NCI-H2196 (cell line): Measurements from ENCODE around the gene COL15A1.

Source experiments
- DNase-seq: peaks from one replicate; lab custom pipeline; 2025; ENCODE audit not compliant: unreplicated experiment; lab: John Stamatoyannopoulos, UW

The COL15A1 gene

DNA sequence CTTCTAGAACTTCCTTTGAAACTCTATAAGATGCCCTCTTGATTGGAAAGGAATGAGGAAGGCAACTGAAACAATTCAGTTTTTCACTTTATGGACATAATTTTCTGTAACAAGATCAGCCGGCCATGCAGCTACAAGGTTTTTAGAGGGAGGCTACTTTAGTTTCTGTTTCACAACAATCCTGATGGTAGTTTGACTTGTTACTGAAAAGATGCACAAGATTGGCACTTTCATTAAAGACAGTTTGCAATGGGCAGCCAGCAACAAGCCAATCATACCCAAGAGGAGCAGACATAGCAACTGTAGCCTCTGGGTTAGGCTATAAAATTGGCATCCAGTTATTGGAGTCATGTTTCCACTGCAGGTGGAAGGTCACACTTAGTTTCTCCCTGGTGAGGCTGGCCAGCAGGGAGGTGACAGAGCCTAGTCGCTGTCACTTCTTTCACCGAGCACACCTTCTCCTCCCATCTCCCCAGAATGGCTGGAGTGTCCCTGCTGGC lies 87.0 kb downstream of the COL15A1 start:
- DNase-seq, result no peak

DNA sequence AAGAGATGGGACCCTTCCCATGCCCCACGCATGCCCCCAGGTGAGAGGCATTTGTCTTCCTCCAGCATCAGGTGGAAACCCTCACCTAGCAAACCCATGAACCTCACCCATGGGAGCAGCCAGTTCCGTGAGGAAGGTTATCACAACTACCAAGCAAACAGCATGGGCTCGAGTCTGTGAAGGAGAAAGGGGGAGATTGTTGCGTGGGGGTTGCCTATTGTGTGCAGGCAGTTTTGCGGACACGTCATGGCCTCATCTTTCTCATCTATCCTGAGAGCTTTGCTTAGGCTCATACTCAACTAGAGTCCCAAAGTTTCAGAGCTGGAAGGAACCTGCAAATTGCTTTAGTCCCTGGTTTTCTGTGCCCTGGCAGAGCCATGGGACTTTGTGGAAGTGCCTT lies 87.6 kb downstream of the COL15A1 start:
- DNase-seq, result no peak

DNA sequence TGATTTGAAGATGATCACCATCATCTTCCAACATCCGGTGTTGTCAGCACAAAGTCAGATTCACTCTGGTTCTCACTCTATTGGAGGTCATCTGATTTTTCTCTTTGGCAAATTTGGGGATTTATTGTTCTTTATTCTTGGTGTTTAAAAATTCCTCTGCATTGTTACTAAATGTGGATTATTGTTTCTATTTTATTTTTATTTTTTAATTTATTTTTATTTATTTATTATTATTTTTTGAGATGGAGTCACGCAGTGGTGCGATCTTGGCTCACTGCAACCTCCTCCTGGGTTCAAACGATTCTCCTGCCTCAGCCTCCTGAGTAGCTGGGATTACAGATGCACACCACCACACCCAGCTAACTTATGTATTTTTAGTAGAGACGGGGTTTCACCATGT lies 88.3 kb downstream of the COL15A1 start:
- no peak for DNase-seq

DNA sequence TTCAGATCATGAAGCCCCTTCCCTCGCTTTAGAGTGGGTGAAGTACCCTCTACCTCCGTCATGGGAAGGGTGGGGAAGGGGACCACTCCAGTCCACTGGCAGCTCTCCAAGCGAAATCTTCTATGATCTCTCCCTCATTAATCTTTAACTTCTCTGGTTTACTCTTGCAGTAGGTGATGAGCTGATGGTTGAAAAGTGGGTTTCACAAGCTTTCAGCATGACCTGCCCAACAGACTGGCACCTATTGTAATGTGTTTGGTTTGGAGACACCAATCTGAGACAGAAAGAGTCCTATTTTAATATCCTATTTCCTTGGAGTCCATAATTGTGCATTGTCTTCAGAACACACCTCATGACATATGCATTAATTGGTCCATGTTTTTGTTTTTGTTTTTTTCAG lies 90.4 kb downstream of the COL15A1 start:
- DNase-seq, result no peak

GRCh38 chr9:99035313-99035712 lies 91.6 kb downstream of the COL15A1 start:
- no peak for DNase-seq

DNA sequence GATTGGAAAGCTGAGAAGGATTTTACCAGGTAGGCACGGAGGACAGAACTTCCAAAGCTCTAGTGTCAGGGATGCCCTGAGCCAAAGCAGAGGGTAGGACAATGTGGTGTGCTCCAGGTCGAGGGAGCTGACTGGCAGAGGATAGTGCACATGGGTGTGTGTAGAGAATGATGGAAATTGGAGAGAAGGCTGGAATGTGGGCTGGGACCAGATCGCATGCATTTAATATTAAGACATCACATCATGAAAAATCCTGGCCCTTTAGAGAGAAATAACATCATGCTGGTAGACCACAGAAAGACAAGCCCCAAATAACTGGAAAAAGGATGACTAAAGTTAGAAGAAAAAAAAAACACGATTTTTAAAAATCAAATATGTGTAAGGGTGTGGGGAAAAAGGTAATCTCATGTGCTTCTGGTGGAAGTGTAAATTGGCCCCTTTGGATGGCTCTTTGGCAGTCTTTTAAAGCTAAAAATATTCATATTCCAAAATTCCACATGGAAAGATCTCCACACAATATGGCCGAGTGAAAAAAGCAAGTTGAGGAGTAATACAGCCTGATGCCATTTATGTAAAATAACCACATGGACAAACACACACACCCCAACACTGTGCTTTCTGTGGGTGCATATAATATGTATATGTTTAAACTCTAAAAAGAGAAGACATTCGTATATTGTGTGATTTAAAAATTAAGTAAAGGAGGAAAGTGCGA lies 94.2 kb downstream of the COL15A1 start:
- no peak for DNase-seq

DNA sequence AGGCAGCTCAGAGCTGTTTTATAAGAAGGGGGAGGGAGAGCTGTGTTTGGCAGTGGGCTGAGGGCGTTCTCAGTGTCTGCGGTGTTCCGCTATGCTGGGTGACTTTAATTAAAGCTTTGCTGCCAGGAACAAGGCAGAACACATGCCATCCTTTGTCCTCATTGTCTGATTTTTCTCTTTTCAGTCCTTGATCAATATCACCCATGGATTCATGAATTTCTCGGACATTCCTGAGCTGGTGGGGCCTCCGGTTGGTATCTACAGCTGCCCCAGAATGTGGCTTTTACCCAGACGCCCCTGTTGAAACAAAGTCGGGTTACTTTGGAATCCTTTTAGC lies 94.7 kb downstream of the COL15A1 start:
- no peak for DNase-seq

GRCh38 chr9:99039505-99040182 lies 95.9 kb downstream of the COL15A1 start:
- DNase-seq, result no peak

DNA sequence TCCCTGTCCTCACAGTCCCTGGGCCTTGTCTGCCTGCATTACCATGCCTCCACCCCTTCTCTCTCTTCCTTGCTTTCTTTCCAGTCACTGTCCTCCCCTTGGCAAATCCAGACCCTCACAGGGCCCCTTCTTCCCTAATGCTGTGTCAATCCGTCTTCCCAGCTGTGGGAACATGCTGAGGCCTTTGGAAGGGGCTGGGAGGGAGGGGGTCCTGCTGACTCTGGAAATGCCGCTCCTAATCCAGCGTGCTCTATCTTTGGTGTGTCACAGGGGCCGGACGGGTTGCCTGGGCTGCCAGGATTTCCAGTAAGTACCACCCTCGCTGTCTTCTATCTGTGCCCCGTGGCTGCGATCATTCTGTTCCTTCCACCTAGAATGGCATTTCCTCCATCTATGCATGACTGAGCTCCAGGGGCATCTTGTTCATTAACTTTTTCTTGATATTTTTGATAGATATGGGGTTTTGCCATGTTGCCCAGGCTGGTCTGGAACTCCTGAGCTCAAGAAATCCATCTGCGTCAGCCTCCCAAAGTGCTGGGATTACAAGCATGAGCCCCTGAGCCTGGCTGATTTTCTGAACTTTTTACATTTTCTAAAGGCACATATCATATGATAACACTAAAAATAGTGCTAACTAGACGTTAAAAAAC lies 96.7 kb downstream of the COL15A1 start:
- DNase-seq, result no peak

DNA sequence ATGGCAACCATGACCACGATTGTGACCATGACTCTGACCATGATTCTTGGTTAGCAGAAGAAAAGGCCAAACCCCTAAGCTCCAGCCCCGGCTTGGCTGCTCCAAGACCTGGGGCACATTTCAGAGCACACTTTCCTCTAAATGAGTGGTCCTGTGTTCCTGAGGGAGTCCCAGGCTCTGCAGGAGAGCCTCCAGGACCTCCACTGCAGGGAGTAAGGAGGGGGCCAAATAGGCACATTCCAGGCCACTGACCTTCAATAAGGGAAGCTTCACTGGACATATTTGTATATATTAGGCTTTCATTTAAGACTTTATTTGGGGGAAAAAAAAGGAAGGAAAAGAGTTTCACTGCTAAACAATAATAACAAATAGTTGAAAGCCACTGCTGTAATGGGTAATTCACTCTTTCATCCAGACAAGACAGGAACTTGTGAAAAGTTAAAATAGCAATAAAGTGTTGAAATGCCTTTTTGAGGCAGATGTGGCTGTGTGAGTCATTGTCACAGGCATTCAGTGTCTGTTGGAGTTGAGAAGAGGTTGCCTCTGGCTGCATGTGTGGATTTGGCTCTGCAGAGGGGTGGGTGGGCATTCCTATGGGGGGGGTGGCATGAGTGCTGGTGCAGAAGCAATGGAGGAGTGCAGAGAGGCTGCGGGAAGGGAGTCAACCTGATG lies 97.3 kb downstream of the COL15A1 start:
- no peak for DNase-seq

DNA sequence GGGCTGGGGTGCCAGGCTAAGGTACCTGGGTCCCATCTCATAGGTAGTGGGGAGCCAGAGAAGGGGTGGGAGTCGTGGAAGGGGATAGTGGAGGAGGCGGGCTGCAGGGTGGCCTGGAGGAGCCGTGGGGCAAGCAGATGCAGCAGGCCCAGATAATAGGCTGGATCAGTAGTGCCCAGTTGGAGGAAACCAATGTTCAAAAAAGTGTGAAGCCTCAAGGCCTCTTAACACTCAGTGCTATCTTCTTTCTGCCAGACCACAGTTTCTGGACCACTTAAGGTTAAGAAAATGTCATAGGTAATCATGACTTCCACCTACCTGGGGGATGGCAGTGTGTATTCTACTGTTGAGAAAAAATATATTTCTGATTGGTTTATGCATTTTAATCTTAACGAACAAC lies 97.9 kb downstream of the COL15A1 start:
- DNase-seq, result no peak

GRCh38 chr9:99042620-99043019 lies 98.9 kb downstream of the COL15A1 start:
- DNase-seq, result no peak

GRCh38 chr9:99044827-99045226 lies 101.1 kb downstream of the COL15A1 start:
- no peak for DNase-seq

GRCh38 chr9:99046068-99046467 lies 102.4 kb downstream of the COL15A1 start:
- DNase-seq, result no peak

- DNase-seq, result no peak
These were observed 102.9 kb downstream of the COL15A1 start for GRCh38 chr9:99046542-99047071.

GRCh38 chr9:99049228-99049627 lies 105.5 kb downstream of the COL15A1 start:
- DNase-seq, result no peak

GRCh38 chr9:99049641-99050040 lies 105.9 kb downstream of the COL15A1 start:
- DNase-seq, result no peak

GRCh38 chr9:99050292-99050911 lies 106.7 kb downstream of the COL15A1 start:
- no peak for DNase-seq

DNA sequence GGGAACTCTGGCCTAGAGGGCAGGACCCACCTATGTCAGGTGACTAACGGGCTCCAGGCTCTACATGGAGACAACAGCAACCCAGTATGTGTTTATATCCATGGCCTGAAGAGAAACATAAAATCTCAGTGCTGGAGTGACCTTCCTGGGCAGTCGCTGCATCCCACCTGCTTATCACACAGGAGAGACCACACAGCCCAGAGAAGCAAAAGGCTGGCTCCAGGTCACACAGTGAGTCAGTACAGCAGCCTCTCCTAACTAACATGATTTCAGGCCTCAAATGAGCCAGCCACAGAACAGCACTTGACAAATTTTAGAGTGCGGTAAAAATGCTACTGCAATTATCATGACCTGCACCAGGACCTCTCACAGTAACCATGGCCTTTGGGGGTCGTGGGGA lies 107.2 kb downstream of the COL15A1 start:
- no peak for DNase-seq

GRCh38 chr9:99051406-99051805 lies 107.7 kb downstream of the COL15A1 start:
- DNase-seq, result no peak

- DNase-seq, result no peak
These were observed 108.1 kb downstream of the COL15A1 start for GRCh38 chr9:99051851-99052250.
